SU-DHL-6 (cell line): Measurements from ENCODE around the gene MAP3K7CL.

ENCODE experiments used
- H2AFZ ChIP-seq: fragments of 200-600 bp; sonication (generic); 2 replicates; pipeline ENCODE4 v1.6.1; 2014; ENCODE audit warnings: low read depth, mild to moderate bottlenecking, moderate library complexity, mixed read lengths, antibody characterized with exemption, low read length; ENCODE audit not compliant: severe bottlenecking
- H3F3A ChIP-seq: fragments of 200-600 bp; shearing (Covaris generic); 2 replicates; pipeline ENCODE4 v1.6.0; 2016; ENCODE audit warnings: antibody characterized with exemption, mild to moderate bottlenecking; ENCODE audit not compliant: insufficient read depth
- H3K27ac ChIP-seq: fragments of 200-600 bp; sonication (generic); 2 replicates; pipeline ENCODE4 v1.5.1; 2016; ENCODE audit warnings: low read depth, mild to moderate bottlenecking, low read length, moderate library complexity, mixed read lengths
- H3K27me3 ChIP-seq: fragments of 200-600 bp; sonication (generic), shearing (Covaris generic); 2 replicates; pipeline ENCODE4 v1.6.0; 2014; ENCODE audit warnings: mild to moderate bottlenecking, low read length
- H3K36me3 ChIP-seq: fragments of 200-600 bp; sonication (generic); 2 replicates; pipeline ENCODE4 v1.6.1; 2014; ENCODE audit warnings: mild to moderate bottlenecking, low read length, mixed read lengths
- H3K4me2 ChIP-seq: fragments of 300-600, 200-600 bp; shearing (Covaris generic), sonication (generic); 2 replicates; pipeline ENCODE4 v1.6.0; 2014; ENCODE audit warnings: low read length, low read depth, mild to moderate bottlenecking; ENCODE audit not compliant: poor library complexity, severe bottlenecking
- H3K4me3 ChIP-seq: fragments of 200-600 bp; sonication (generic); 2 replicates; pipeline ENCODE4 v1.5.1; 2014; ENCODE audit warnings: antibody characterized with exemption, low read length, mild to moderate bottlenecking, mixed read lengths; ENCODE audit not compliant: insufficient read depth, poor library complexity, severe bottlenecking
- H3K79me2 ChIP-seq: fragments of 200-600 bp; sonication (generic); 2 replicates; pipeline ENCODE4 v1.6.1; 2014; ENCODE audit warnings: mild to moderate bottlenecking, low read length, moderate library complexity; ENCODE audit not compliant: insufficient read depth
- H3K9ac ChIP-seq: fragments of 200-600 bp; sonication (generic); 2 replicates; pipeline ENCODE4 v1.7.0; 2014; ENCODE audit warnings: mild to moderate bottlenecking, low read length
- H3K9me2 ChIP-seq: fragments of 200-600 bp; sonication (generic); replicated peaks from 2 replicates; pipeline ENCODE4 v1.6.1; 2014; ENCODE audit warnings: low read length; ENCODE audit not compliant: insufficient read depth
- H3K9me3 ChIP-seq: fragments of 200-600 bp; sonication (generic); 2 replicates; pipeline ENCODE4 v1.6.1; 2014; ENCODE audit warnings: low read length, mixed read lengths; ENCODE audit not compliant: insufficient read depth
- H4K20me1 ChIP-seq: fragments of 200-600 bp; sonication (generic); 2 replicates; pipeline ENCODE4 v1.6.1; 2014; ENCODE audit warnings: low read depth, mild to moderate bottlenecking, antibody characterized with exemption, low read length, moderate library complexity, mixed read lengths
- EZH2phosphoT487 ChIP-seq: fragments of 200-600 bp; sonication (generic), shearing (Covaris generic); conservative IDR thresholded peaks from 2 replicates; pipeline ENCODE4 v1.6.1; 2018; ENCODE audit warnings: mild to moderate bottlenecking, antibody characterized with exemption, low read length, moderate library complexity, mixed read lengths
- TF ChIP-seq, protein P1 (sequence below): fragments of 200-600 bp; sonication (generic); IDR thresholded peaks from one replicate; pipeline ENCODE4 v1.5.1; 2017; ENCODE audit warnings: antibody characterized with exemption, mild to moderate bottlenecking, low read length, moderate library complexity; ENCODE audit not compliant: insufficient read depth, poor library complexity, severe bottlenecking

Gene MAP3K7CL

DNA sequence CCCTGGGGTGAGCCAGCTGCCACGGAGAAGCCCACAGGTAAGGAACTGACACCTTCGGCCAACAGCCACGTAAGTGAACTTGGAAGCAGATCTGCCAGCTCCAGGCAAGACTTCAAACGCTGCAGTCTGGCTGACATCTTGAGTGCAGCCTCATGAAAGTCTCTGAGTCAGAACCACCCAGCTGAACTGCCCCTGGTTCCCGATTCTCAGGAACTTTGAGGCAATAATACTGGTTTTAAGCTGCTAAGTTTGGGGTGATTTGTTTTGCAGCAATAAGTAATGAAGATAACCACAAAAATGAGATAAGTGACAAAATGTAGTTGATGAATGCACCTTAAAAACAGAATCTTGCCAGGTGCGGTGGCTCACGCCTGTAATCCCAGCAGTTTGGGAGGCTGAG lies 48.5 kb downstream of the MAP3K7CL start:
- Histone ChIP-seq H3K4me2 (no peak overlapping the region), H3K9ac (no peak overlapping the region)

DNA sequence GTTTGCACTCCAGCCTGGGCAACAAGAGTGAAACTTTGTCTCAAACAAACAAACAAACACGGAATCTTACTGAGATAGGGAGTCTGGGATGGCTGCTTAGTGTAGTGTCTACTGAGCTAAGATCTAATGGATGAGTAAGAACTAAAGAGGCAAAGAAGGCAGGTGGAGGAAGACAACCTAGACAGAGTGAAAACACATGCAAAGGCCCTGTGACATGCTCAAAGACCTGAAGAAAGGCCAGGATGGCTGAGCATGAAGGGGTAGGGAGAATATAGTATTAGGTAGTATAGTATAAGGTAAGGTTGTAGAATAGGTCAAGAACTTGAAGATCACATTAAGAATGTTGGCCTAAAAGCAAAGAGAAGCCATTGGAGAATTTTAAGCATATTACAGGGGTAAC lies 49.1 kb downstream of the MAP3K7CL start:
- H3F3A ChIP-seq = no peaks in the 10 kb centered on the region
- H3K4me3 ChIP-seq = no peak overlapping the region
- no peaks in the 10 kb centered on the region for H3K36me3 ChIP-seq
- H2AFZ ChIP-seq = no peak overlapping the region
- no peak overlapping the region for H3K4me2 ChIP-seq
- no peak for TF ChIP-seq EZH2phosphoT487
- TF ChIP-seq, protein P1, sequence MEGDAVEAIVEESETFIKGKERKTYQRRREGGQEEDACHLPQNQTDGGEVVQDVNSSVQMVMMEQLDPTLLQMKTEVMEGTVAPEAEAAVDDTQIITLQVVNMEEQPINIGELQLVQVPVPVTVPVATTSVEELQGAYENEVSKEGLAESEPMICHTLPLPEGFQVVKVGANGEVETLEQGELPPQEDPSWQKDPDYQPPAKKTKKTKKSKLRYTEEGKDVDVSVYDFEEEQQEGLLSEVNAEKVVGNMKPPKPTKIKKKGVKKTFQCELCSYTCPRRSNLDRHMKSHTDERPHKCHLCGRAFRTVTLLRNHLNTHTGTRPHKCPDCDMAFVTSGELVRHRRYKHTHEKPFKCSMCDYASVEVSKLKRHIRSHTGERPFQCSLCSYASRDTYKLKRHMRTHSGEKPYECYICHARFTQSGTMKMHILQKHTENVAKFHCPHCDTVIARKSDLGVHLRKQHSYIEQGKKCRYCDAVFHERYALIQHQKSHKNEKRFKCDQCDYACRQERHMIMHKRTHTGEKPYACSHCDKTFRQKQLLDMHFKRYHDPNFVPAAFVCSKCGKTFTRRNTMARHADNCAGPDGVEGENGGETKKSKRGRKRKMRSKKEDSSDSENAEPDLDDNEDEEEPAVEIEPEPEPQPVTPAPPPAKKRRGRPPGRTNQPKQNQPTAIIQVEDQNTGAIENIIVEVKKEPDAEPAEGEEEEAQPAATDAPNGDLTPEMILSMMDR = no peak
- no peaks in the 10 kb centered on the region for H3K9me2 ChIP-seq
- H4K20me1 ChIP-seq = no peaks in the 10 kb centered on the region
- H3K79me2 ChIP-seq = no peaks in the 10 kb centered on the region
- no peaks in the 10 kb centered on the region for H3K9me3 ChIP-seq
- H3K27ac ChIP-seq = no peak overlapping the region
- H3K9ac ChIP-seq = no peak overlapping the region
- no peaks in the 10 kb centered on the region for H3K27me3 ChIP-seq

More for the DNA sequence above, 48.5 kb downstream of the MAP3K7CL start:
- H3K36me3 ChIP-seq = no peaks in the 10 kb centered on the region
- no peak overlapping the region for H3K4me3 ChIP-seq
- H3K9me2 ChIP-seq = no peaks in the 10 kb centered on the region
- no peaks in the 10 kb centered on the region for H3F3A ChIP-seq
- H2AFZ ChIP-seq = no peak overlapping the region
- no peaks in the 10 kb centered on the region for H3K9me3 ChIP-seq
- no peaks in the 10 kb centered on the region for H3K27me3 ChIP-seq
- H3K79me2 ChIP-seq = no peaks in the 10 kb centered on the region
- H3K27ac ChIP-seq = no peak overlapping the region
- TF ChIP-seq, protein P1 = no peak
- no peak for TF ChIP-seq EZH2phosphoT487
- no peaks in the 10 kb centered on the region for H4K20me1 ChIP-seq

DNA sequence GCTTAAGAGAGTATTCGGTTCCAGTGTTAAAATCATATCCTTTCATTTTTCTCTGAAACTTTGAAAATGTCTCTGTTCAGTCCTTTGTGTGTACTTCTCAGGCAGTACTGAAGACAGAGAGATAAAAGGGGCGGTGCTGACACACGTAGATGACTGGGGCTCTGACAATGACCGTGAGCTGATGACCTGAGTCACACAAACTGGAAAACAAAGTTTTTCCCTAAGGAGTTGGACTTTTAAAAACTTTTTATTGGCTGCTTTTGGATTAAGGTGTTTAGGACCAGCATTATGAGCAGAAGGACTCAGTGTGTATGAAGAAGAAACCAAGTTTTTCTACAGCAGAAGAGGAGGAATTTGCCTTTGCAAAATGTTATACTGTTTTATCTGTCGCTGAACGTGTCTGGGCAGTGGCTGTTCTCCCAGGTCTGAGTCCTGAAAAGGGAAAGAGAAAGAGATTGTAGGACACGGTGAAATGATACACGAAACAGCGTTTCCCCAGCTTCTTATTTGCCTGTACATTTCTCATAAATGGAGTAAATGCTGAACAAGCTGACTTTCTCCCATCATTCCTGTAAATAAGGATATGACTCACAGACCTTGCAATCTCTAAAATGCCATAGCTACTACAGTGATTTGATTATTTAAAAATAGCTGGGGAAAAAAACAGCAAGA lies 51.5 kb downstream of the MAP3K7CL start:
- TF ChIP-seq EZH2phosphoT487 = no peak
- TF ChIP-seq, protein P1 = no peak
- Histone ChIP-seq H3K27me3 (no peaks in the 10 kb centered on the region), H3K27ac (no peak overlapping the region), H3K4me3 (no peak overlapping the region), H3K9ac (no peak overlapping the region), H3K9me3 (no peaks in the 10 kb centered on the region), H2AFZ (no peak overlapping the region), H3K79me2 (no peaks in the 10 kb centered on the region), H3K36me3 (no peaks in the 10 kb centered on the region), H4K20me1 (no peaks in the 10 kb centered on the region), H3F3A (no peaks in the 10 kb centered on the region), H3K9me2 (no peaks in the 10 kb centered on the region), H3K4me2 (no peak overlapping the region)
